IPS DF 4.7 (cell line): ENCODE results near the gene C6orf89.

Experiments
- DNase-seq: peaks from one replicate; pipeline ENCODE4 v3.0.0-alpha.2; 2013; ENCODE audit warnings: low spot score; ENCODE audit errors: extremely low read depth

Gene C6orf89, protein sequence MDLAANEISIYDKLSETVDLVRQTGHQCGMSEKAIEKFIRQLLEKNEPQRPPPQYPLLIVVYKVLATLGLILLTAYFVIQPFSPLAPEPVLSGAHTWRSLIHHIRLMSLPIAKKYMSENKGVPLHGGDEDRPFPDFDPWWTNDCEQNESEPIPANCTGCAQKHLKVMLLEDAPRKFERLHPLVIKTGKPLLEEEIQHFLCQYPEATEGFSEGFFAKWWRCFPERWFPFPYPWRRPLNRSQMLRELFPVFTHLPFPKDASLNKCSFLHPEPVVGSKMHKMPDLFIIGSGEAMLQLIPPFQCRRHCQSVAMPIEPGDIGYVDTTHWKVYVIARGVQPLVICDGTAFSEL

GRCh38 chr6:36885461-36886401 lies at the start of gene C6orf89:
C6orf89 (plus strand) TSS chr6:36885952; CDS start chr6:36899445, 13,493 bp downstream.
- DNase-seq = peak; percentile 92

GRCh38 chr6:36836111-36837021 lies 49.4 kb upstream of the C6orf89 start:
- DNase-seq = no peak

- no peak for DNase-seq
Measured at GRCh38 chr6:36837022-36837339, 48.8 kb upstream of the C6orf89 start.

DNA sequence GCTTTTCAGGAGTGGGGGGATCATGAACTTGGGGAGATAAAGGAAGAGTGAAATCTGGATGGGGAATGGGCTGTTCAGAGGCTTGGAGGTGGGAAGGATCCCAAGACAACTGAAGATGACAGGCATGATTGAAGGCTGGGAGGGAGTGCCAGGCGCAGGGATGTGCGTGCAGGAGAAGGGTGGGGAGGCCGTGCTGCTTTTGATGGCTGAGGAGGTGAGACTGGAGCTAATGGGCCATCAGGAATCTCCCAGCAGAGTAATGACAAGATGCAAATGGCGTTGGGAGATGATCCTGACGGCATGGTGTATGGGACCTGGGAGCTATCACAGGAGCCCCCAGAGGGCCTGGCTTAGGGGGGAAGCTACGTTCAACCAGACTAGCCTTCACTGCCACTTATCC lies 48.1 kb upstream of the C6orf89 start:
- DNase-seq = no peak

GRCh38 chr6:36838896-36839748 lies 46.6 kb upstream of the C6orf89 start, which contains the start of gene CPNE5:
CPNE5 (minus strand) TSS chr6:36839444; CDS start chr6:36839377, 67 bp downstream.
- no peak for DNase-seq

- DNase-seq = no peak
Measured at GRCh38 chr6:36839749-36840431, 45.9 kb upstream of the C6orf89 start.

- DNase-seq = no peak
Measured at GRCh38 chr6:36840432-36841403, 45.0 kb upstream of the C6orf89 start.

GRCh38 chr6:36841756-36842155 lies 44.0 kb upstream of the C6orf89 start:
- DNase-seq = no peak

DNA sequence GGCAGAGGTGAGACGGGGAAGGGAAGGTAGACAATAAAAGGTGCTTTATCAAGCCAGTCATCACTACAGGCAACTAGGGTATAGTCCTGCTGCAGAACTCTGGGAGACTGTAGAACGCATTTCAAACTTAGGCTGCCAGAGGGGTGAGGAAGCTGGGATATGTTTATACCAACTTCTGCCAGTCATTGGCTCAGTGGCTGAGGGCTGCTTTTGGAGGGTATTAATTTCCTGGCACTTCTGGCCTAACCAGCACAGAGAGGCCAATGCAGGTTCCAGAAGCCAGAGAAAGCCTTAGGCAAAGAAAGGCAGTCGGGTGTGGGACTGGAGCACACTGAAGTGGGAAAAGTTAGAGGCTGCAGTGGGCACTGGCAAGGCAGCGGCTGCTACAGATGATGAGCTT lies 42.6 kb upstream of the C6orf89 start:
- DNase-seq = no peak

GRCh38 chr6:36844232-36845170 lies 41.3 kb upstream of the C6orf89 start:
- DNase-seq = no peak

DNA sequence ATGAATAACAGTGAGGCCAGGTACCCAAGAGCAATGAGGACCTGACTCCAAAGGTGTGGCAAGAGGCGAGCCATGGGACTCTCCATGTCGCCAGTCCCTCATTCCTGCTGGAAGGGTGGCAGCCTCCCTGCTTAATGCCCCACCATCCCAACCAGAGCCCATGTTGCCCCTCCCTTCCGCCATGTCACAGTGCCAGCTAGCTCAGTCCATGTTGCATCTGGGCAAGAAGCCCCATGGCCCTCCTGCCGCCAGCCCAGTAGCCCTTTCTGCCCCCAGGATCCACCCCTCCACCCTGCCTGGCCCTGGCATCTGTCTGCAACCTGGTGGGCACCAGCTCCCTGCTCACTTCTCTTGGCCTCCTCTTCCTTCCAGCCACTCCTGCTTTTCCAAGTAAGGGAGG lies 40.5 kb upstream of the C6orf89 start:
- DNase-seq = no peak

DNA sequence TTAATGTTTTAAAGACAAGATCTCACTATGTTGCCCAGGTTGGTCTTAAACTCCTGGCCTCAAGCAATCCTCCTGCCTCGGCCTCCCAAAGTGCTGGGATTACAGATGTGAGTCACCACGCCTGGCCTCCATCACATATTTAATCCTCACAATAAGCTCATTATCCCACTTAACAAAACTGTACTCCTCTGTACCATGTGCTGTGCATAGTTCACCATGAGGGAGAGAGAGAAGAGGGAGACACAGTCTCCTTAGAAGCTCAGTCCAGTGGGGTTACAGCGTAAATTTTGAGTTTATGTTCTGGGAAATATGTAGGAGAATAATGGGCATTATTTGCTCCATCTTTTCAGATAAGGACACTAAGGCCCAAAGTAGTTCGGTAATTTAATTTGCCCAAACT lies 38.6 kb upstream of the C6orf89 start:
- DNase-seq = no peak

DNA sequence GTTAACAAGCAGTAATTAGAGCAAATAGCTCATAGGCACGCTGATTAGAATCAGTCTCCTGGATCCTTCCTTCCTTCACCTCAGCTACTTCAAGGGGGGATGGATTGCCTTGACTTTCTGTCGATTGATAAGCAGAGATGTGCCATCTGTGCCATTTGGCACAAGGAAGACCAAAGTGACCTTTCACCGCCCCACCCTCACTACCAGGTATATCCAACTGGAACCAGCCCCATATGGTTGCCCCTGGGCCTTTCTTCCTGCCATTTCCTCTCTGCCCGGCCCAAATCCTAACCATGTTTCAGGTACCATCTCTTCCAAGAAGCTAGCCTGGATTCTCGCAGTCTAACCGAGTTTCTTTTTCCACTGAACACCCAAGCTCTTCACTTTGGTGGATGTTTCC lies 37.8 kb upstream of the C6orf89 start:
- no peak for DNase-seq

DNA sequence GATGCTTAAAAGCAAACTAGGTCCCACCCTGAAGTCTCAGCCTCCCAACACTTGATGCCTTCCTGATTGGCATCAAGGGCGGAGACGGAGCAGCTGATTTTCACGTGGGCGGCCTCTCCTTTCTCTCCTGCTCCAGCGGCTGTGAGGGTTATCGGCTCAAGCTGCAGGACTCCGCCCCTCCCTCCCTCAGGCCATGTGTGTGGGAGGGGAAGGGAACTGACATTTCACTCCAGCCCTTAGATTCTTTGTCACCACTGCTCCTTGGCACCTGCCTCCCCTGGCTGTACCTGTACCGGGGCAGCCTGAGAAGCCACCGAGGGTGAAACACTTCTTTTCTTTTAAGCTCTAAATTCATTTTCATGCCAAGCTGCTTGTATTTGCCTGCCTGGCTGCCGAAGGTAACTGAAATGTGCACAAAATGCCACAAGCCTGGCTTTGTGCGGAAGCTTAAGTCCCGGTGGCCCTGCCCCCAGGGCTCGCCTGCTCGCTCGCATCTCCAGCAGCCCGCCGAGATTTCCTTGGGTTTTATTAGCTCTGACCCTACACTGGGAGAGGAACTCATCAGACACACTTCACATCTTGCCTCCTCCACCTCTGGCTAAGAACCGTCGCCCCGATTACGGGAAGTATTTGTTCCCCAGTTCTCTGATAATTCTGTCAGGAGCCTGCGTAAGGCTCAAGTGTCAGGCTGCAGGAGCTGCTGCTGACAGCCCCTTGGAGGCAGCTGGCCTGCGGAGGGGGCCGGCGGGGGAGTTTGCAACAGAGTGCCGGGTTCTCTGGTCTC lies 36.9 kb upstream of the C6orf89 start:
- DNase-seq = no peak

- DNase-seq = no peak
Measured at GRCh38 chr6:36850021-36850420, 35.7 kb upstream of the C6orf89 start.

- no peak for DNase-seq
Measured at GRCh38 chr6:36851149-36851614, 34.6 kb upstream of the C6orf89 start.

DNA sequence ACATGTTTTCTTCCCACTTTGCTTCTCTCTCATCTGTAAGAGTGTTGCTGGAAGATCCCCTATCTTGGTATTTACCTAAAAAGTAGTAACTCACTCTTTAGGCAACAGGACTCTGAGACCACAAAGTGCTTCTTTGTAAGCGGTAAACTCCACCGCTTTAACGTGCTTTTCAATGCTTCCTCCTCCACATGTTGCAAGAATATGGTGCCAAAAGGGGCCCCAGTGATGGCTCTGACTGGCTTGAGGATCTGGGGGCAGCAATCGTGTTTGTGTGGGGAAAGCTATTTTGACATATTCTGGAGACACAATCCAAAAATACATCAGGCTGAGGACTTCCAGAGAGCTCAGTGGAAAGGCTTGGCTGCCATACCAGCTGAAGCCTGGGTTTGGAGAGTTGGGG lies 34.1 kb upstream of the C6orf89 start:
- DNase-seq = no peak
